Caco-2 (cell line): ENCODE results near the gene IL9. TPM values are rescaled to one million over a fixed set of nuclear protein-coding genes. Genes with fewer than 3 reads are reported as not detected.

Experiments
- Bru-seq: library from RNA; stranded (reverse); fragments of 400-500 nt; gene quantifications from one replicate; lab custom pipeline; 2021; lab: Mats Ljungman, UMichigan
- BruChase-seq, 2 experiments: library from RNA; stranded (reverse); fragments of 400-500 nt; gene quantifications; one replicate each; lab custom pipeline; 2021; lab: Mats Ljungman, UMichigan
- BruUV-seq: library from RNA; stranded (reverse); fragments of 400-500 nt; replicated peaks from 2 replicates; lab custom pipeline; 2021; lab: Mats Ljungman, UMichigan
- CTCF ChIA-PET: fragments of 300-600 bp; sonication (Branson Sonifier 250); formaldehyde crosslinking; loops from one replicate; lab custom pipeline; 2022; ENCODE audit warnings: antibody characterized with exemption; lab: Charles Lee
- POLR2A ChIA-PET: fragments of 300-600 bp; sonication (Branson Sonifier 250); formaldehyde crosslinking; loops from one replicate; lab custom pipeline; 2022; ENCODE audit warnings: antibody characterized with exemption; lab: Charles Lee
- DNase-seq, 2 experiments: peaks; one replicate each; pipeline versions ENCODE4 v3.0.0 to v3.0.0-alpha.2; 2020 to 2022
- H3K27me3 ChIP-seq: replicated peaks from 2 replicates; pipeline ENCODE4 v1.6.0; 2011; ENCODE audit warnings: low read length; ENCODE audit not compliant: control insufficient read depth, insufficient read depth
- H3K36me3 ChIP-seq: 2 replicates; pipeline ENCODE4 v1.5.1; 2011; ENCODE audit warnings: low read length; ENCODE audit not compliant: control insufficient read depth, insufficient read depth
- H3K4me1 ChIP-seq: fragments of 250-450 bp; sonication (Bioruptor Pico); 2 replicates; pipeline ENCODE4 v1.5.1; 2020; ENCODE audit warnings: mild to moderate bottlenecking
- H3K4me3 ChIP-seq: 2 replicates; pipeline ENCODE4 v1.5.1; 2011; ENCODE audit warnings: low read depth, mild to moderate bottlenecking, control low read depth, low read length
- H3K9me3 ChIP-seq: fragments of 250-450 bp; sonication (Bioruptor Pico); 2 replicates; pipeline ENCODE4 v1.5.1; 2020; ENCODE audit warnings: mild to moderate bottlenecking, moderate library complexity
- H3K27ac Mint-ChIP-seq: one replicate; pipeline ENCODE4 v1.8.0; 2022; ENCODE audit warnings: mixed read lengths; ENCODE audit not compliant: unreplicated experiment
- H3K27me3 Mint-ChIP-seq: one replicate; pipeline ENCODE4 v1.8.0; 2022; ENCODE audit warnings: mixed read lengths; ENCODE audit not compliant: insufficient read depth, unreplicated experiment
- H3K36me3 Mint-ChIP-seq: one replicate; pipeline ENCODE4 v1.8.0; 2022; ENCODE audit warnings: mild to moderate bottlenecking, mixed read lengths; ENCODE audit not compliant: insufficient read depth, unreplicated experiment
- H3K4me1 Mint-ChIP-seq: one replicate; pipeline ENCODE4 v1.8.0; 2022; ENCODE audit warnings: low read depth, mixed read lengths; ENCODE audit not compliant: unreplicated experiment
- H3K4me3 Mint-ChIP-seq: one replicate; pipeline ENCODE4 v1.8.0; 2022; ENCODE audit warnings: mild to moderate bottlenecking, moderate library complexity, mixed read lengths; ENCODE audit not compliant: unreplicated experiment
- H3K9me3 Mint-ChIP-seq: one replicate; pipeline ENCODE4 v1.8.0; 2022; ENCODE audit warnings: mixed read lengths; ENCODE audit not compliant: unreplicated experiment
- CTCF ChIP-seq, 2 experiments: fragments of 200-600 bp in 1 of 2; IDR thresholded peaks; 1 replicate in 1 of 2; 2 replicates in 1 of 2; pipeline versions ENCODE4 v1.5.1 to v1.8.0; 2011 to 2022; ENCODE audit warnings: antibody characterized with exemption in 1 of 2, control low read depth in 1 of 2, inconsistent platforms in 1 of 2, low read depth in 1 of 2, low read length in 1 of 2, mild to moderate bottlenecking in 1 of 2, moderate library complexity in 1 of 2; ENCODE audit not compliant: insufficient read depth in 1 of 2, severe bottlenecking in 1 of 2, unreplicated experiment in 1 of 2
- intact Hi-C: fragments of 100-400 bp; cut with micrococcal nuclease; formaldehyde crosslinking; loops from one replicate; pipeline ENCODE4 v1.10.0; 2022; ENCODE audit not compliant: unreplicated experiment
- long read RNA-seq: library from polyadenylated mRNA; stranded (forward); transcript quantifications from one replicate; pipeline ENCODE4 v2.0.0, GENCODE V29; 2022
- total RNA-seq: library from RNA; stranded (reverse); gene quantifications from 2 replicates; pipeline ENCODE4 v1.2.3, GENCODE V29; 2022

IL9 gene
- 0.79 TPM in 1 of 2 replicates, not detected in the other for total RNA-seq
- percentile 30 among the genes with signal in this experiment for Bru-seq, nascent RNA
- BruChase-seq, experiment 1, labeled RNA remaining after a 2-hour chase: percentile 14 among the genes with signal in this experiment
- percentile 34 among the genes with signal in this experiment for BruChase-seq, experiment 2, labeled RNA remaining after a 6-hour chase
- long read RNA-seq: 0 reads

- 0 out of 2 replicates have a peak, but pooled peaks cover 5% of the 10 kb centered on the region for H3K9me3 ChIP-seq
- H3K36me3 ChIP-seq: no peaks in the 10 kb centered on the region
- peaks cover 23% of the 10 kb centered on the region for H3K4me1 ChIP-seq
- Mint-ChIP-seq H3K9me3 (no peaks in the 10 kb centered on the region), H3K36me3 (peaks cover 6% of the 10 kb centered on the region), H3K4me1 (peaks cover 32% of the 10 kb centered on the region), H3K27me3 (peaks cover 4% of the 10 kb centered on the region), H3K27ac (no peak within 1 kb of the TSS), H3K4me3 (no peak within 1 kb of the TSS)
- peak in 1 of 2 experiments; percentile 41 for DNase-seq
- POLR2A ChIA-PET: no interaction called here
- intact Hi-C loops: loop anchor here (2.0 kb wide), 1 partner anchor 49 kb away; no protein-coding TSS in a partner anchor
- H3K27me3 ChIP-seq: no peaks in the 10 kb centered on the region
- no peak for TF ChIP-seq CTCF (IDR thresholded peaks at IDR 0.05; ENCODE audit: insufficient read depth in 1 of 2, low read depth in 1 of 2, low read length in 1 of 2, severe bottlenecking in 1 of 2, unreplicated experiment in 1 of 2)
- BruUV-seq: no TSS peak
- CTCF ChIA-PET: interaction anchor here (0.6 to 1.7 kb wide), 3 partner anchors 60 to 162 kb away, joined by 3 to 4 read pairs (median 4); no protein-coding TSS in a partner anchor
- H3K4me3 ChIP-seq: no peak within 1 kb of the TSS
These were observed at the start of gene IL9 for GRCh38 chr5:135895474-135896006. Gene IL9, minus strand, starts transcription at chr5:135895841. Its CDS starts 25 bp downstream, at chr5:135895816.

- Histone ChIP-seq H3K9me3 (no peaks in the 10 kb centered on the region), H3K4me3 (no peak overlapping the region), H3K36me3 (no peaks in the 10 kb centered on the region), H3K27me3 (no peaks in the 10 kb centered on the region), H3K4me1 (peaks cover under 1% of the 10 kb centered on the region; the same call in 1 of the 2 replicates)
- DNase-seq: peak; percentile 60 to 76
- no peaks in the 10 kb centered on the region for H3K9me3 Mint-ChIP-seq
- H3K27me3 Mint-ChIP-seq: no peaks in the 10 kb centered on the region
- H3K27ac Mint-ChIP-seq: no peak overlapping the region
- H3K4me1 Mint-ChIP-seq: no peaks in the 10 kb centered on the region
- BruUV-seq: no TSS peak
- ChIA-PET CTCF (interaction anchor here (0.6 to 1.4 kb wide), 3 partner anchors 57 to 114 kb away, joined by 3 read pairs; no protein-coding TSS in a partner anchor), POLR2A (no interaction called here)
- TF ChIP-seq CTCF (IDR thresholded peaks at IDR 0.05; ENCODE audit: insufficient read depth in 1 of 2, low read depth in 1 of 2, low read length in 1 of 2, severe bottlenecking in 1 of 2, unreplicated experiment in 1 of 2): peak; percentile 79 to 80
- intact Hi-C loops: loop anchor here (1.0 to 2.0 kb wide), 8 partner anchors 44 to 267 kb away; partner anchors contain the start of gene IL9
- no peaks in the 10 kb centered on the region for H3K36me3 Mint-ChIP-seq
- H3K4me3 Mint-ChIP-seq: no peak overlapping the region
These were observed 49.4 kb upstream of the IL9 start for GRCh38 chr5:135944967-135945560.

- H3K9me3 ChIP-seq: no peaks in the 10 kb centered on the region
- H3K4me1 ChIP-seq: no peaks in the 10 kb centered on the region
- Mint-ChIP-seq H3K9me3 (no peaks in the 10 kb centered on the region), H3K36me3 (no peaks in the 10 kb centered on the region), H3K4me1 (no peaks in the 10 kb centered on the region), H3K27ac (no peak overlapping the region), H3K27me3 (no peaks in the 10 kb centered on the region), H3K4me3 (no peak overlapping the region)
- H3K36me3 ChIP-seq: no peaks in the 10 kb centered on the region
- H3K4me3 ChIP-seq: no peak overlapping the region
- ChIA-PET CTCF (interaction anchor here (1.4 kb wide), 1 partner anchor 114 kb away, joined by 3 read pairs; no protein-coding TSS in a partner anchor), POLR2A (no interaction called here)
- no peak for TF ChIP-seq CTCF (IDR thresholded peaks at IDR 0.05; ENCODE audit: insufficient read depth in 1 of 2, low read depth in 1 of 2, low read length in 1 of 2, severe bottlenecking in 1 of 2, unreplicated experiment in 1 of 2)
- intact Hi-C loops: loop anchor here (2.0 kb wide), 1 partner anchor 50 kb away; the partner anchor contains the start of gene IL9
- no peaks in the 10 kb centered on the region for H3K27me3 ChIP-seq
- BruUV-seq: no TSS peak
- no peak for DNase-seq
These were observed 48.9 kb upstream of the IL9 start for GRCh38 chr5:135944564-135944963.
